HFF-Myc (cell line): ENCODE measurements around the gene CACNA1E.

Experiments
- DNase-seq: peaks from one replicate; pipeline ENCODE4 v3.0.0-alpha.2; 2011; ENCODE audit warnings: low read depth; ENCODE audit errors: extremely low read depth
- H3K4me3 ChIP-seq: replicated peaks from 2 replicates; pipeline ENCODE4 v1.5.1; 2011; ENCODE audit warnings: low read depth, mild to moderate bottlenecking, control low read depth, low read length
- TF ChIP-seq, protein P1 (sequence below): IDR thresholded peaks from 2 replicates; pipeline ENCODE4 v1.5.1; 2012; ENCODE audit warnings: mild to moderate bottlenecking, low read depth, low read length, control low read depth; ENCODE audit errors: missing control alignments

The CACNA1E gene

DNA sequence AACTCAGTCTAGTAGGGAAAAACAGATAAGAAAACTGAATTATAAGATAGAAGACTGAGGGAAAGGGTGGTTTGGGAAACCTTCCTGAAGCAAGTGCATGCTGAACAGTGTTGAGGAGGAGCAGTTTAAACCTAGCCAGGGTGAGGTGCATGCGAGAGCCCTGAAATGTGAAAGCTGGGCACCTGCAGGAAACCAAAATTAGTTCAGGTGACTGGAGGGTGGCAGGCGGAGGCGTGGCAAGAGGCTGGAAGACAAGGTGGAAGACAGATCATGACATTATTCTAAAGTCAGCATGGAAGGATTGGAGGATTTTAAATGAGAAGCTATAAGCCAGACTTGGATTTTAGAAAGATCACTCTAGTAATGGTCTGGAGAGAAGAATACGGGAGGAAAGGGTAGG is 75.1 kb downstream of the CACNA1E start:
- H3K4me3 ChIP-seq = no peak overlapping the region
- TF ChIP-seq, protein P1, sequence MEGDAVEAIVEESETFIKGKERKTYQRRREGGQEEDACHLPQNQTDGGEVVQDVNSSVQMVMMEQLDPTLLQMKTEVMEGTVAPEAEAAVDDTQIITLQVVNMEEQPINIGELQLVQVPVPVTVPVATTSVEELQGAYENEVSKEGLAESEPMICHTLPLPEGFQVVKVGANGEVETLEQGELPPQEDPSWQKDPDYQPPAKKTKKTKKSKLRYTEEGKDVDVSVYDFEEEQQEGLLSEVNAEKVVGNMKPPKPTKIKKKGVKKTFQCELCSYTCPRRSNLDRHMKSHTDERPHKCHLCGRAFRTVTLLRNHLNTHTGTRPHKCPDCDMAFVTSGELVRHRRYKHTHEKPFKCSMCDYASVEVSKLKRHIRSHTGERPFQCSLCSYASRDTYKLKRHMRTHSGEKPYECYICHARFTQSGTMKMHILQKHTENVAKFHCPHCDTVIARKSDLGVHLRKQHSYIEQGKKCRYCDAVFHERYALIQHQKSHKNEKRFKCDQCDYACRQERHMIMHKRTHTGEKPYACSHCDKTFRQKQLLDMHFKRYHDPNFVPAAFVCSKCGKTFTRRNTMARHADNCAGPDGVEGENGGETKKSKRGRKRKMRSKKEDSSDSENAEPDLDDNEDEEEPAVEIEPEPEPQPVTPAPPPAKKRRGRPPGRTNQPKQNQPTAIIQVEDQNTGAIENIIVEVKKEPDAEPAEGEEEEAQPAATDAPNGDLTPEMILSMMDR = no peak
- no peak for DNase-seq

- TF ChIP-seq, protein P1 = no peak
- DNase-seq = no peak
- no peak overlapping the region for H3K4me3 ChIP-seq
Observed at GRCh38 chr1:181559142-181559541, 75.8 kb downstream of the CACNA1E start.

- H3K4me3 ChIP-seq = no peak overlapping the region
- TF ChIP-seq, protein P1 = no peak
- no peak for DNase-seq
Observed at GRCh38 chr1:181562395-181562794, 79.1 kb downstream of the CACNA1E start.

- TF ChIP-seq, protein P1 = no peak
- DNase-seq = no peak
- no peak overlapping the region for H3K4me3 ChIP-seq
Observed at GRCh38 chr1:181568736-181569135, 85.4 kb downstream of the CACNA1E start.

GRCh38 chr1:181577475-181577874 is 94.2 kb downstream of the CACNA1E start:
- H3K4me3 ChIP-seq = no peak overlapping the region
- TF ChIP-seq, protein P1 = no peak
- no peak for DNase-seq

DNA sequence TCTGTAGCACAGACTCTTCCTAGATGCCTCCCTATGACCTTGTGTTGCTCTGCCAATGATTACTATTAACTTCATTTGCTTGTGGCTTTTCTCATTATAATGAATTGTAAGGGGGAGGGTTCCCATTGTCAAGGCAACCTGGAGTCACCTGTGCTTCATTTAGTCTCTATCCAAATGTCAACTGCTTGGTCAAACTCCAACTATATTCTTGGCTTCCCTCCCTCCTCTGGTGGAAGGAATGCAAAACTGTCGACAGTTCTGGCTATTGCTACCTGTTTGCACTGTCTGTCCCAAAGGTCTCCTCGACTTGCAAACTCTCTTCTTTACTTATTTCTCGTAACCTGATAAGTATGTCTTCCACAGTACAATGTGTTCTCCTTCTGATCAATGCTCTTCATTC is 100.3 kb downstream of the CACNA1E start:
- TF ChIP-seq, protein P1 = no peak

DNA sequence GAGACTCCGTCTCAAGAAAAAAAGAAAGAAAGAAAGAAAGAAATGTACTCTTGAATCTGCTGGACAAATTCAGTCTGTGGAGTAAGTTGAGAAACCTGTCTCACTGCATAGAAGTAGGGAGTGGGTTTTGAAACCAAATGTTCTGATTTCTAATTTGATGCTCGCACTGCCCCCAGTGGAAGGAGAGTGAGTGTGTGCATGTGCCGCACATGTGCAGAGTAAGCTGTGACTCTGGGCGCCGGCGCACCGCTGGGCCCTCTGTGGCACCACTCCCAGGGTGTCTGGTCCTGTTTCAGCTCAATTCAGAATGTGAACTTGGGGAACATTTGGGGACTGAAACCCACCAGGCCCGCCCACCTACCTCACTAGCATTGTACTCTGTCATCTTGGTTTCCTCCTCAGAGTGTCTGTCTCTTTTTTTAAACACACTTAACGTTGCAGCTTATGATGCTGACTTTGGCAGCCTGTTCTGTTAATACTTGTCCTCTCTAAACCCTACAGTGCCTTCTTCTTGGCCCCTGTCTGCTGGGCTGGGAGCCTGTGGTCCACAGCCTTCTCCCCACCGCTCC is 104.6 kb downstream of the CACNA1E start:
- DNase-seq = no peak
- no peak overlapping the region for H3K4me3 ChIP-seq
- TF ChIP-seq, protein P1 = no peak

More for the DNA sequence above, 100.3 kb downstream of the CACNA1E start:
- no peak overlapping the region for H3K4me3 ChIP-seq
- DNase-seq = no peak
